Measurements from ENCODE around the gene GTF2F2. TPM values are rescaled to one million over a fixed set of nuclear protein-coding genes. Genes with fewer than 3 reads are reported as not detected.

GTF2F2 gene
- total RNA-seq, 2 experiments from 2014 or later = 20.1 to 25.1 TPM

- no peaks in the 10 kb centered on the region for H3K9me3 ChIP-seq (ENCODE audit: low read length)
- peaks cover 61% of the 10 kb centered on the region for H3K4me1 ChIP-seq (ENCODE audit: insufficient read depth, low read length, poor library complexity, severe bottlenecking)
- H4K20me1 ChIP-seq (ENCODE audit: insufficient read depth, low read length) = peaks cover 44% of the 10 kb centered on the region
- H2AFZ ChIP-seq (ENCODE audit: low read length) = no peak overlapping the region
- ChIA-PET CTCF (ENCODE audit: unreplicated experiment) (interaction anchor here (0.6 kb wide), 1 partner anchor 29 kb away, joined by 3 read pairs; no protein-coding TSS in a partner anchor), POLR2A (interaction anchor here (0.6 to 4.9 kb wide), 4 partner anchors 10 to 440 kb away, joined by 4 to 24 read pairs (median 4); partner anchors contain the start of gene TPT1)
- BruUV-seq (replicated peaks) = no TSS peak
- DNase-seq (ENCODE audit: low spot score) = no peak
- intact Hi-C loops (cut with micrococcal nuclease; ENCODE audit: unreplicated experiment) = no loop called here
- no peak overlapping the region for H3K4me3 ChIP-seq (ENCODE audit: low read depth, low read length, poor library complexity, severe bottlenecking)
- H3K9me2 ChIP-seq (ENCODE audit: insufficient read depth, low read length) = no peaks in the 10 kb centered on the region
- H3K27ac ChIP-seq (ENCODE audit: low read depth, low read length, poor library complexity, severe bottlenecking) = peak overlapping the region; percentile 15
- no peak for TF ChIP-seq CTCF (conservative IDR thresholded peaks at IDR 0.05; ENCODE audit: low read length)
- TF ChIP-seq EZH2phosphoT487 (IDR thresholded peaks at IDR 0.05; ENCODE audit: borderline replicate concordance, low read depth, low read length) = no peak
- peaks cover 29% of the 10 kb centered on the region; the same call in 1 of the 2 replicates for H3K79me2 ChIP-seq (ENCODE audit: insufficient read depth, low read depth, low read length)
- no peak overlapping the region for H3K4me2 ChIP-seq (ENCODE audit: low read length)
- peaks cover 41% of the 10 kb centered on the region for H3K36me3 ChIP-seq (ENCODE audit: insufficient read depth, low read length)
Observed at GRCh38 chr13:45331692-45332035, 211.4 kb downstream of the GTF2F2 start.

- H2AFZ ChIP-seq (ENCODE audit: low read length) = no peak overlapping the region
- H4K20me1 ChIP-seq (ENCODE audit: insufficient read depth, low read length) = peaks cover 50% of the 10 kb centered on the region
- CTCF ChIA-PET (ENCODE audit: unreplicated experiment) = no interaction called here
- DNase-seq (ENCODE audit: low spot score) = no peak
- H3K36me3 ChIP-seq (ENCODE audit: insufficient read depth, low read length) = peaks cover 47% of the 10 kb centered on the region
- no peak overlapping the region for H3K27ac ChIP-seq (ENCODE audit: low read depth, low read length, poor library complexity, severe bottlenecking)
- peaks cover 64% of the 10 kb centered on the region for H3K4me1 ChIP-seq (ENCODE audit: insufficient read depth, low read length, poor library complexity, severe bottlenecking)
- no peaks in the 10 kb centered on the region for H3K9me3 ChIP-seq (ENCODE audit: low read length)
- TF ChIP-seq CTCF (conservative IDR thresholded peaks at IDR 0.05; ENCODE audit: low read length) (no peak), EZH2phosphoT487 (IDR thresholded peaks at IDR 0.05; ENCODE audit: borderline replicate concordance, low read depth, low read length) (no peak)
- no peak overlapping the region for H3K4me3 ChIP-seq (ENCODE audit: low read depth, low read length, poor library complexity, severe bottlenecking)
- H3K4me2 ChIP-seq (ENCODE audit: low read length) = no peak overlapping the region
- POLR2A ChIA-PET = interaction anchor here (0.5 to 4.9 kb wide), 4 partner anchors 9 to 136 kb away, joined by 4 to 24 read pairs (median 4); partner anchors contain the start of gene TPT1
- H3K9me2 ChIP-seq (ENCODE audit: insufficient read depth, low read length) = no peaks in the 10 kb centered on the region
- intact Hi-C loops (cut with micrococcal nuclease; ENCODE audit: unreplicated experiment) = no loop called here
- H3K79me2 ChIP-seq (ENCODE audit: insufficient read depth, low read depth, low read length) = peaks cover 35% of the 10 kb centered on the region; the same call in 1 of the 2 replicates
- TSS peak; percentile 13 for BruUV-seq (replicated peaks)
Observed at GRCh38 chr13:45332036-45332830, 211.9 kb downstream of the GTF2F2 start.

GRCh38 chr13:45332831-45333219 lies 212.5 kb downstream of the GTF2F2 start:
- Histone ChIP-seq H2AFZ (ENCODE audit: low read length) (no peak overlapping the region), H3K79me2 (ENCODE audit: insufficient read depth, low read depth, low read length) (peaks cover 41% of the 10 kb centered on the region; the same call in 1 of the 2 replicates), H3K4me1 (ENCODE audit: insufficient read depth, low read length, poor library complexity, severe bottlenecking) (peaks cover 69% of the 10 kb centered on the region), H4K20me1 (ENCODE audit: insufficient read depth, low read length) (peaks cover 56% of the 10 kb centered on the region), H3K9me3 (ENCODE audit: low read length) (no peaks in the 10 kb centered on the region), H3K4me2 (ENCODE audit: low read length) (no peak overlapping the region), H3K27ac (ENCODE audit: low read depth, low read length, poor library complexity, severe bottlenecking) (no peak overlapping the region), H3K4me3 (ENCODE audit: low read depth, low read length, poor library complexity, severe bottlenecking) (no peak overlapping the region), H3K36me3 (ENCODE audit: insufficient read depth, low read length) (peaks cover 53% of the 10 kb centered on the region), H3K9me2 (ENCODE audit: insufficient read depth, low read length) (no peaks in the 10 kb centered on the region)
- BruUV-seq (replicated peaks) = no TSS peak
- DNase-seq (ENCODE audit: low spot score) = peak; percentile 6
- intact Hi-C loops (cut with micrococcal nuclease; ENCODE audit: unreplicated experiment) = no loop called here
- CTCF ChIA-PET (ENCODE audit: unreplicated experiment) = no interaction called here
- TF ChIP-seq CTCF (conservative IDR thresholded peaks at IDR 0.05; ENCODE audit: low read length) = no peak
- no peak for TF ChIP-seq EZH2phosphoT487 (IDR thresholded peaks at IDR 0.05; ENCODE audit: borderline replicate concordance, low read depth, low read length)
- POLR2A ChIA-PET = interaction anchor here (4.9 kb wide), 1 partner anchor 8 kb away, joined by 24 read pairs; the partner anchor contains the start of gene TPT1
